HG03175 (cell line): ENCODE measurements around the gene BCAS3.
"Not testable (repeated sequence)": the region's sequence is repeated elsewhere in the genome, so short reads cannot be mapped to it uniquely, and the experiment has no call there.

ENCODE experiments used
- ATAC-seq: cut with Tn5 transposase; IDR thresholded peaks from one replicate; pipeline ENCODE4 v1.9.1; 2021; ENCODE audit warnings: mild to moderate bottlenecking, moderate library complexity; ENCODE audit not compliant: unreplicated experiment

Gene BCAS3

GRCh38 chr17:61237275-61237674 is 559.6 kb downstream of the BCAS3 start:
- no peak for ATAC-seq

GRCh38 chr17:61238455-61238933 is 560.8 kb downstream of the BCAS3 start:
- ATAC-seq = no peak

GRCh38 chr17:61239327-61239726 is 561.7 kb downstream of the BCAS3 start:
- ATAC-seq = no peak

- no peak for ATAC-seq
Observed at GRCh38 chr17:61239953-61240352, 562.3 kb downstream of the BCAS3 start.

DNA sequence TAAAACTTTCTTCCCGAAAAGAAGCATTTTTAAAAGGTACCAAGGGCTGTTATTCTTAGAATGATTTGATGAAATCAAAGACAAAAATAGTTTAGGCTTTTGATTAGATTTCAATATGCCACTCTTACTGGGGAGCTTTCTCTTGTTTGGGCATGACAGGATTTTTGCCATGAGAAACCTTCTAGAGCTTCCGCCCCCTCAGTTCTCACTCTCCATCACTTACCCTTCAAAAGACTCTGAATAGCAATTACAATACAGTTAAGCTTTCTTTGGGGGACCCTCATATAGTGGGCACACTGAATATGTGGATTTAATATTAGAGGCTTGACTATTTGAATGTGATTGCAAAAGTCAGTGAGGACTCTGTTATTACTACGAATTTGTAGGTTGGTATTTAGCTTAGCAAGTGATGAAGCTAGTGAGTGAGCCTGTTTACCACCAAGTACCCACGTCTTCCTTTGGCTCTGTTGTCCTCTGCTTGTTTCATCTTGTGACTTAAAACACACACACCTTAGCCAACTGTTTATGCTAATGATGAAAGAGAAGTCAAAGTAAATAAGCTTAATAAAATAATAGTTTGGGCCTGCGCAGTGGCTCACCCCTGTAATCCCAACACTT is 563.3 kb downstream of the BCAS3 start:
- no peak for ATAC-seq

- ATAC-seq = not testable (repeated sequence)
Observed at GRCh38 chr17:61244988-61245387, 567.3 kb downstream of the BCAS3 start.

GRCh38 chr17:61245706-61246135 is 568.1 kb downstream of the BCAS3 start:
- ATAC-seq = no peak

GRCh38 chr17:61247439-61247838 is 569.8 kb downstream of the BCAS3 start:
- ATAC-seq = no peak

GRCh38 chr17:61248399-61248798 is 570.7 kb downstream of the BCAS3 start:
- ATAC-seq = no peak

GRCh38 chr17:61249649-61250299 is 572.1 kb downstream of the BCAS3 start:
- no peak for ATAC-seq

DNA sequence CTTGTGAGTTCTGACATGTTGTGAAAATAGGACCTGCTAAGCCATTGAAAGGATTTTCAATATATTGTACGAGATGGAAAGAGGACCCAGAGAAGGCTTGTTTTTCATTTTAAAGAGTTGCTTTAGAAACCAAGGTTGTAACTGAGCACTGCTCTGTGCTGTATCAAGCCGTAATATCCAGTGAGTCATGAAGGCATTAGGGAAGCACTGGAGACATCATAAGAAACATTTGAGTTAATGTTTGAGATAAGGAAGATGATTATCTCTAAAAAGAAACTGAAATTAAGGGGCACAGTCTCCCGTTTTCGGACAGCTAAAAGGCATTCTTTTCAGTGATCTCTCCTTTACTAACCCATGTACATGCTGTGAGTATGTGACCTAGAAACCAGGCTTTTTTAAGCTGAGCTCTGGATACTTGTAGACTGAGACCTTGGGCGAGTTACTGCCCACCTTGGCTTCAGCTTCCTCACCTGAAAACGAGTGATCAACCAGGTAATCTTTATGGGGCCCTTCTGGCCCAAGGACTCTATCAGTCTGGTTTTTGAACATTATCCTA is 572.8 kb downstream of the BCAS3 start:
- ATAC-seq = no peak

GRCh38 chr17:61251939-61252865 is 574.6 kb downstream of the BCAS3 start:
- ATAC-seq = no peak

- no peak for ATAC-seq
Observed at GRCh38 chr17:61253362-61253761, 575.7 kb downstream of the BCAS3 start.

DNA sequence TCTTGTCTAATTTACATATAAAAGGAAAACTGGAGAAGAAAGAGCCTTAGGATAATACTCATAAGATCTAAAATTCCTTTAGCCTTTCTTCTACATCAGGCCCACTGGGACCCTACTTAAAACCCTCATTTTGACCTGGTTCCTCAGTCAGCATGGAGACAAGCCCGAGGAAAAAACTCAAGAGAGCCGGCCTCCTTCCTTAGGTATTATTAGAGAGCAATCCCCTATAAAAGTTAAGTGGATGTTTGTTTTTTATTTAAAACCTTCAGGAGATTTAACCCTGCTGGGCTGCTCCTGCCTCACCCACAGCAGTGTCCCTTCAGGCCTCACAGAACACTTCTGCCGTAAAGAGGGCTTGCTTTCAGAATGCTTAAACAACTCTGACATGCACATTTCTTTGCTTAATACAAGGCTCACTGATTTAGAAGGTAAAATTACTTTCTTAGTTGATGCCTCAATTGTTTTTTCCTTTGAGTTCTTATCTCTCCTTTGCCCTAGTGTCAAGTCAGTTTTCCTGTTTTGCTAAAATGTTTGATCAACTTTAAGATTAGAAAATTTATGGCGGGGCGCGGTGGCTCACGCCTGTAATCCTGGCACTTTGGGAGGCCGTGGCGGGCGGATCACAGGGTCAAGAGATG is 576.4 kb downstream of the BCAS3 start:
- no peak for ATAC-seq

- ATAC-seq = no peak
Observed at GRCh38 chr17:61254904-61255303, 577.3 kb downstream of the BCAS3 start.

- no peak for ATAC-seq
Observed at GRCh38 chr17:61255647-61256046, 578.0 kb downstream of the BCAS3 start.

DNA sequence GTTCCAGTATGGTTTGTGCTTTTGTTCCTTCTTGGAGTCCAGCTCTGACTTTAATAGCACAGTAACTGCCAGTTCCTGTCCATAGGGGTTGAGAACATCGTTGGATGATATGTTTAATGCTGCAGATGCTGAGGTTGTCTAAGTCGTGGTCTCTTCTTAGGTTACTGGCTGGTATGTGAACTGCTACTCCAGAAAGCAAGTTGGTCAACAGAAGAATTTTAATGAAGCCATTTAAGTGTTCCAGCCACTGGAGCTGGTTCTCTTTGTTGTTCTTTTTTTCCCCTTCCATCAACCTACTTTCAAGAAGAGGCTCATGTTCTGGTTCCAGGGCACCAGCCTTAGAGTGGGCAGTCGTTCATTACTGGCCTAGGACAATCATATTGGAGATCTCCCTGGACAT is 581.7 kb downstream of the BCAS3 start:
- no peak for ATAC-seq

DNA sequence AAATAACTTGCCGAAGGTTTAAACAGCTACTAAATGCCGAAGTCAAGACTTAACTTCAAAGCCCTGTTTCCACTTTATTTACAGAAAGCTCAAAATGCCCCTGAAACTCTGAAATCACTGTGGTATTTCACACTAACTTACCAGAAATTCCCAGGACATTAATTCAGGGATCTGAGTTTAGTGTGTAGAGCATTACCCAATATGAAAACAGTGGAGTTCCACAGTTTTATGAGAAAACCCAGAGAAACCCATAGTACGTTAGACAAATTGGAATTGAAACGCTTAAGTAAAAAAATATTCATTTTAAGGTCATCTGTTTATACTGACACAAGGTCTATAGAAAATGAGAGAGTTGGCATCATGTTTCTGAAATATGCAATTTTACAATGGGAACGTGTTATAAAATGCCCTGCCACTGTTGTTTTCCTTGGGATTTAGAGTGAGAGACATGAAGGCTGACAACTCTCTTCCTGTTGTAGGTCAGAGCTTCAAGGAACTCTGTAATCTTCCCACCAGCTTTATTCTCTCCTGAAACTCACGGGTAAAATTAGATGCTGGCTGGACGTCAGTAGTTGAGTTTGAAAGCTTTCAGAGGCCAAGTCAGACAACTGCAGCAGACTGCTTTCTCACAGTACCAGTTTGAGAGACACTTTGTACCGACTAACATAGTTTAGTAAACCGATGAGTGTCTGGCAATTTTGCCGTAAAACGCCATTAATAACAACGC is 582.6 kb downstream of the BCAS3 start:
- no peak for ATAC-seq

DNA sequence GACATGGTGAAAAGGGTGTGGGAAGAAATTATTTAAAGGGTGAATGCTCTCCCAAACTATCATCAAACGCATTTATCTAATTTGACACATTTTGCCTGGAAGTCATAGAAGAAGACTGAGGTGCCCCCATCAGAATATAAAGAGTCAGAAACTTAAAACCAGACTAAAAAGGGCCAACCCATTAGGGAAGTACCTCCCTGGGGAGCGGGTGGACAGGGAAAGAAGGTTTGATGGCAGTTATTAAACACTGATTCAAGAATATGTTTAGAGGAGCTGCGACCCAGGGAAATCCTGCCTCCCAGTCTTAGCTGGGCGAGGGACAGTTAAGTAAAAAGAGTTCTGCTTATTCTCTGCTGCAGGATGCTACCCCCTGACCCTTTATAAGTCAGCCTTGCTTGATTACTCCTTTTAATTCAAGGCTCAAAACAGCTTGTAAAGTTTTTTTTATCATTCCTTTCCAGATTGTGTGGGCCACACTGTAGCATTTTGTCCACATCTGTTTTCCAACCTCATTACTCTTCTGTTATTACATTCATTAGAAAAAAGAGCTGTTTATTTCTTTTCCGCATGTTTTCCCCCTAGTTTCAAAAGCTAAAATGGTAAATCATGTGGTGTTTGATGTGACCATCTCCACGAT is 583.5 kb downstream of the BCAS3 start:
- ATAC-seq = no peak

DNA sequence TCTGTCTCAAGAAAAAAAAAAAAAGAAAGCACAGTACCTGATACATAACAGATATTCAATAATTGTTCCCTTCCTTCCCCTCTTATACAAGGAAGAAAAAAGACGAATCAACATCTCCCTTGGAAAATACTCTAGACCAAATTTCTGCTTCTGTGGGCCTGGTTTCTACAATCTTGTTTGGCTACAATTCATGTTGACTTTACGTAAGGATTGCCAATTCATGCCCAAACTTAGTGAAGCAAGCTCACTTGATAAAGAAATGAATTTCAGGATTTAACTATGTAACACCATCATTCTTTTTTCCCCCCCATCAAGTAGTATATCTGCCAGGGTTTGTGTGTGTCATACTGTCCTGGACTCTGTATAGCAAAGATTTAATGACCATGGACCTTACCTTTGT is 587.7 kb downstream of the BCAS3 start:
- ATAC-seq = no peak
